ENCODE results near the gene ATG7. TPM values are rescaled to one million over a fixed set of nuclear protein-coding genes. Genes with fewer than 3 reads are reported as not detected.
A peak's percentile ranks its signal among the peaks of the same experiment; 100 is the strongest.

ATG7 gene
- total RNA-seq, 1 experiment from 2014 or later, result 56.1 TPM

DNA sequence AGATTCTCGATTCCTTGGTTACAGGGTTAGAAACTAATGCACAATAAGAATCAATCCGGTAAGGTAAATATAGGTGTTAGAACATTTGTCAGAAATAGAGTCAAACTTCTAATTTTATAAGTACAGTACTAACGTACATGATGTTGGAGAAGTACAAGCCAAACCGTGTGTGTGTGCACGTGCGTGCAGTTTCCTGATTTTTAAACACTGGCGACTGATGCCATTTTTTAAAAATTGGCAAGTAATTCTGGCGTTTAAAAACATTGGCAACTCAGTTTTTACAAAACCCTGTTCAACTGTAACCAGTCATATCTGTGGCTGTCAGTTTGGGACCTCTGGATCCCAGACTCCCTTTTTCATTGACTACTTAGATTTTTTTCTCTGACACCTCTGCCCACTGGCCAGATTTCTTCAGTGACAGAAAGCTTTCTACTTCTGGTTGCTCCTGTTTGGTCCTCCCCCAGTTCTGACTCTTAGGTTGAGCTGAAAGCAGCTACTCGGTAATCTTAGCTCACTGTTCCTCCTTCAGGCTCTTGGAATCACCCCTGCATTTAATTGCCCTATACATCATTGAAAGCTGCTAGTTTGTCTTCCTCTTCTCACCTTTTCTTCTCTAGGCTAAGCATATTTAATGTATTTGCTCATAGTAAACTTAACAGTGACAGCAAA lies 843 bp downstream of the ATG7 start:
- no TSS peak for BruUV-seq (replicated peaks)
- Histone ChIP-seq H3F3A (ENCODE audit: insufficient read depth, low read depth) (peaks cover 4% of the 10 kb centered on the region; the same call in 1 of the 2 replicates), H3K4me1 (replicated peaks; ENCODE audit: insufficient read depth) (peaks cover 20% of the 10 kb centered on the region), H4K20me1 (ENCODE audit: insufficient read depth) (no peaks in the 10 kb centered on the region; the same call in 1 of the 2 replicates), H3K9me2 (ENCODE audit: insufficient read depth) (no peaks in the 10 kb centered on the region), H2AFZ (peak overlapping the region; percentile 88), H3K4me3 (peak overlapping the region; percentile 98), H3K36me3 (ENCODE audit: low read depth) (peaks cover 11% of the 10 kb centered on the region; the same call in 1 of the 2 replicates), H3K27ac (peak overlapping the region; percentile 58), H3K79me2 (ENCODE audit: low read depth) (peaks cover 57% of the 10 kb centered on the region), H3K27me3 (ENCODE audit: insufficient read depth, low read depth) (no peaks in the 10 kb centered on the region), H3K4me2 (peak overlapping the region; percentile 91), H3K9me3 (ENCODE audit: insufficient read depth, low read depth) (no peaks in the 10 kb centered on the region)
- CTCF ChIA-PET, result interaction anchor here (1.4 kb wide), 1 partner anchor 62 kb away, joined by 3 read pairs; no protein-coding TSS in a partner anchor
- intact Hi-C loops (cut with micrococcal nuclease; ENCODE audit: unreplicated experiment), result loop anchor here (2.0 kb wide), 1 partner anchor 36 kb away; no protein-coding TSS in a partner anchor
- POLR2A ChIA-PET (ENCODE audit: unreplicated experiment), result interaction anchor here (1.8 kb wide), 1 partner anchor 35 kb away, joined by 7 read pairs; no protein-coding TSS in a partner anchor
- TF ChIP-seq EZH2 (IDR thresholded peaks at IDR 0.05; ENCODE audit: low read depth), result no peak
- TF ChIP-seq, protein P1, sequence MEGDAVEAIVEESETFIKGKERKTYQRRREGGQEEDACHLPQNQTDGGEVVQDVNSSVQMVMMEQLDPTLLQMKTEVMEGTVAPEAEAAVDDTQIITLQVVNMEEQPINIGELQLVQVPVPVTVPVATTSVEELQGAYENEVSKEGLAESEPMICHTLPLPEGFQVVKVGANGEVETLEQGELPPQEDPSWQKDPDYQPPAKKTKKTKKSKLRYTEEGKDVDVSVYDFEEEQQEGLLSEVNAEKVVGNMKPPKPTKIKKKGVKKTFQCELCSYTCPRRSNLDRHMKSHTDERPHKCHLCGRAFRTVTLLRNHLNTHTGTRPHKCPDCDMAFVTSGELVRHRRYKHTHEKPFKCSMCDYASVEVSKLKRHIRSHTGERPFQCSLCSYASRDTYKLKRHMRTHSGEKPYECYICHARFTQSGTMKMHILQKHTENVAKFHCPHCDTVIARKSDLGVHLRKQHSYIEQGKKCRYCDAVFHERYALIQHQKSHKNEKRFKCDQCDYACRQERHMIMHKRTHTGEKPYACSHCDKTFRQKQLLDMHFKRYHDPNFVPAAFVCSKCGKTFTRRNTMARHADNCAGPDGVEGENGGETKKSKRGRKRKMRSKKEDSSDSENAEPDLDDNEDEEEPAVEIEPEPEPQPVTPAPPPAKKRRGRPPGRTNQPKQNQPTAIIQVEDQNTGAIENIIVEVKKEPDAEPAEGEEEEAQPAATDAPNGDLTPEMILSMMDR (conservative IDR thresholded peaks at IDR 0.05), result no peak
- no peak for DNase-seq

DNA sequence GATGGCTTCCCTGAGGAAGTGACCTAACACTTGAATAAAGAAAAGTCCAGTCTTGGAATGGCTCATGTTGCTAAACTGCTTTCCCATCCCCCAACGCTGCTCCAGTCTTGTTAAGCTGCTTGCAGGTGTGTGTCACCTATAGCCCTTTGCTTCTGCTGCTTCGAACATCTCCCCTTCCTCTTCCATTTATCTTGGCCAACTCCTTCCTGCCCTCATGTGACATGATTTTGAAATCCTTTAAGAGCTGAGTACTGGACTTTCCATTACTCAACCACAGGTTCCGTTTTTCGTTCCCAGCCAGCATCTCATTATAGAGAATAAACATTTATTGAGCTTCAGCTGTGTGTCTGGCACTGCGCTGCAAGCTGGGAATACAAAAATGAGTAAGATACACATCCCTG lies 1.7 kb downstream of the ATG7 start:
- POLR2A ChIA-PET (ENCODE audit: unreplicated experiment), result interaction anchor here (0.7 kb wide), 2 partner anchors 15 to 1293 kb away, joined by 3 to 8 read pairs; no protein-coding TSS in a partner anchor
- no peak overlapping the region for H3K27ac ChIP-seq

DNA sequence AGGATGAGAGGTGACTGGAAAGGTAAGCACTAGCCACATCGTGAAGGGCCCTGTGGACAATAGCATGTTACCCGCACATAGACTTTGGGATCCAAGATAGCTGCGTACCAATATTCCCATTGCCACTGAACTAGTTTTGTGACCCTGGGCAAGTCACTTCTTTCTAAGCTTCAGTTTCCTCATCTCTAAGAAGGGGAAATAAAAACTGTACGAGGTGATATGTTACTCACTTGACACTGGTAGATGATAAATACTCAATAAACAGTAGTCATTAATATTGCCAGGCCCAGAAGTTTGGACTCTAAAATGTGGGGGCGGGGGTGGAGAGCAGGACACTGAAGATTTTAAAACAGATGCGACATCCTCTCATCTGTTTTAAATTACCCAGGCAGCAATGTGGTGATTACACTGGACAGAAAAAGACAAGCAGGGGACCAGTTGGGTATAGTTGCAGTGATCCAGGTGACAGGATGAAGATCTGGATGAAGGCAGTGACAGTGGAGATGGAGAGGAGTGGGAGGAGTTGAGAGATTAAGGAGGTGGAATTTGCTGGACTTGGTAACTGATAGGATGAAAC lies 2.5 kb downstream of the ATG7 start:
- no TSS peak for BruUV-seq (replicated peaks)
- Histone ChIP-seq H3K79me2 (ENCODE audit: low read depth) (peaks cover 73% of the 10 kb centered on the region), H3K27ac (no peak overlapping the region), H3K4me3 (no peak overlapping the region), H3K9me3 (ENCODE audit: insufficient read depth, low read depth) (no peaks in the 10 kb centered on the region), H3F3A (ENCODE audit: insufficient read depth, low read depth) (peaks cover 4% of the 10 kb centered on the region; the same call in 1 of the 2 replicates), H3K4me1 (replicated peaks; ENCODE audit: insufficient read depth) (peaks cover 31% of the 10 kb centered on the region), H2AFZ (no peak overlapping the region), H3K36me3 (ENCODE audit: low read depth) (peaks cover 11% of the 10 kb centered on the region; the same call in 1 of the 2 replicates), H3K4me2 (no peak overlapping the region), H4K20me1 (ENCODE audit: insufficient read depth) (no peaks in the 10 kb centered on the region; the same call in 1 of the 2 replicates), H3K27me3 (ENCODE audit: insufficient read depth, low read depth) (no peaks in the 10 kb centered on the region), H3K9me2 (ENCODE audit: insufficient read depth) (no peaks in the 10 kb centered on the region)
- no peak for DNase-seq
- ChIA-PET CTCF (interaction anchor here (0.6 kb wide), 1 partner anchor 60 kb away, joined by 3 read pairs; no protein-coding TSS in a partner anchor), POLR2A (ENCODE audit: unreplicated experiment) (interaction anchor here (0.7 kb wide), 1 partner anchor 13 kb away, joined by 5 read pairs; no protein-coding TSS in a partner anchor)
- intact Hi-C loops (cut with micrococcal nuclease; ENCODE audit: unreplicated experiment), result no loop called here
- no peak for TF ChIP-seq EZH2 (IDR thresholded peaks at IDR 0.05; ENCODE audit: low read depth)
- TF ChIP-seq, protein P1 (conservative IDR thresholded peaks at IDR 0.05), result no peak

More for the DNA sequence above, 1.7 kb downstream of the ATG7 start:
- no peak for TF ChIP-seq EZH2 (IDR thresholded peaks at IDR 0.05; ENCODE audit: low read depth)
- TF ChIP-seq, protein P1 (conservative IDR thresholded peaks at IDR 0.05), result no peak
- Histone ChIP-seq H2AFZ (no peak overlapping the region), H4K20me1 (ENCODE audit: insufficient read depth) (no peaks in the 10 kb centered on the region; the same call in 1 of the 2 replicates), H3K9me2 (ENCODE audit: insufficient read depth) (no peaks in the 10 kb centered on the region), H3K4me2 (peak overlapping the region; percentile 91), H3K27me3 (ENCODE audit: insufficient read depth, low read depth) (no peaks in the 10 kb centered on the region), H3K36me3 (ENCODE audit: low read depth) (peaks cover 11% of the 10 kb centered on the region; the same call in 1 of the 2 replicates), H3K4me1 (replicated peaks; ENCODE audit: insufficient read depth) (peaks cover 29% of the 10 kb centered on the region), H3K9me3 (ENCODE audit: insufficient read depth, low read depth) (no peaks in the 10 kb centered on the region), H3K79me2 (ENCODE audit: low read depth) (peaks cover 65% of the 10 kb centered on the region), H3K4me3 (peak overlapping the region; percentile 98; the same call in 1 of the 2 replicates), H3F3A (ENCODE audit: insufficient read depth, low read depth) (peaks cover 4% of the 10 kb centered on the region; the same call in 1 of the 2 replicates)
- CTCF ChIA-PET, result interaction anchor here (0.5 to 0.6 kb wide), 2 partner anchors 61 to 1376 kb away, joined by 3 to 10 read pairs; no protein-coding TSS in a partner anchor
- BruUV-seq (replicated peaks), result no TSS peak
- no peak for DNase-seq
- intact Hi-C loops (cut with micrococcal nuclease; ENCODE audit: unreplicated experiment), result loop anchor here (2.0 kb wide), 1 partner anchor 37 kb away; no protein-coding TSS in a partner anchor

Measured in PC-9 (cell line).